SK-N-SH treated with all-trans-retinoic acid at 6 μM for 48 hours (cell line): ENCODE results near the gene GOLT1A.

Experiments
- ATAC-seq: fragments of 200-7000 bp; cut with Tn5 transposase; 3 replicates; pipeline ENCODE4 v1.9.1; 2020; ENCODE audit warnings: mild to moderate bottlenecking, moderate library complexity
- BACH2 ChIP-seq: fragments of 250-450 bp; sonication (Bioruptor Pico); IDR thresholded peaks from 2 replicates; pipeline ENCODE4 v1.9.0; 2021; ENCODE audit warnings: mild to moderate bottlenecking, borderline replicate concordance
- CSDC2 ChIP-seq: fragments of 250-450 bp; sonication (Bioruptor Pico); IDR thresholded peaks from 2 replicates; pipeline ENCODE4 v1.5.0; 2020; ENCODE audit warnings: mild to moderate bottlenecking, moderate library complexity
- GLIS3 ChIP-seq: fragments of 250-450 bp; sonication (Bioruptor Pico); IDR thresholded peaks from 2 replicates; pipeline ENCODE4 v1.5.0; 2020; ENCODE audit warnings: mild to moderate bottlenecking, moderate library complexity
- ISL1 ChIP-seq: fragments of 250-450 bp; sonication (Bioruptor Pico); IDR thresholded peaks from 2 replicates; pipeline ENCODE4 v2.1.2; 2022; ENCODE audit warnings: mild to moderate bottlenecking, moderate library complexity
- OSR1 ChIP-seq: fragments of 250-450 bp; sonication (Bioruptor Pico); IDR thresholded peaks from 2 replicates; pipeline ENCODE4 v1.8.0; 2022; ENCODE audit warnings: moderate library complexity, mild to moderate bottlenecking, inconsistent platforms
- PPARA ChIP-seq: fragments of 250-450 bp; sonication (Bioruptor Pico); IDR thresholded peaks from 2 replicates; pipeline ENCODE4 v1.5.0; 2020; ENCODE audit warnings: mild to moderate bottlenecking, borderline replicate concordance
- TCF4 ChIP-seq: fragments of 250-450 bp; sonication (Bioruptor Pico); IDR thresholded peaks from 2 replicates; pipeline ENCODE4 v1.8.0; 2021; ENCODE audit warnings: mild to moderate bottlenecking, moderate library complexity, borderline replicate concordance
- TOX ChIP-seq: fragments of 250-450 bp; sonication (Bioruptor Pico); IDR thresholded peaks from 2 replicates; pipeline ENCODE4 v1.8.0; 2021; ENCODE audit warnings: mild to moderate bottlenecking, moderate library complexity, borderline replicate concordance
- ZC3H10 ChIP-seq: fragments of 250-450 bp; sonication (Bioruptor Pico); IDR thresholded peaks from 2 replicates; pipeline ENCODE4 v1.5.1; 2021; ENCODE audit warnings: mild to moderate bottlenecking, moderate library complexity
- ZFP3 ChIP-seq: fragments of 250-450 bp; sonication (Bioruptor Pico); IDR thresholded peaks from 2 replicates; pipeline ENCODE4 v1.5.0; 2020; ENCODE audit warnings: mild to moderate bottlenecking, moderate library complexity
- ZFP30 ChIP-seq: fragments of 450-650 bp; formaldehyde crosslinking; IDR thresholded peaks from 2 replicates; pipeline ENCODE4 v1.5.0; 2022; ENCODE audit warnings: mild to moderate bottlenecking, moderate library complexity
- ZNF70 ChIP-seq: fragments of 450-650 bp; formaldehyde crosslinking; IDR thresholded peaks from 2 replicates; pipeline ENCODE4 v1.5.0; 2020; ENCODE audit warnings: mild to moderate bottlenecking, moderate library complexity
- ZNF8 ChIP-seq: fragments of 450-650 bp; formaldehyde crosslinking; IDR thresholded peaks from 2 replicates; pipeline ENCODE4 v1.5.0; 2020; ENCODE audit warnings: mild to moderate bottlenecking, moderate library complexity
- TF ChIP-seq, protein P1 (sequence below): fragments of 250-450 bp; sonication (Bioruptor Pico); IDR thresholded peaks from 2 replicates; pipeline ENCODE4 v1.5.1; 2021; ENCODE audit warnings: mild to moderate bottlenecking, moderate library complexity
- TF ChIP-seq, protein P2 (sequence below): fragments of 250-450 bp; sonication (Bioruptor Pico); IDR thresholded peaks from 2 replicates; pipeline ENCODE4 v1.5.0; 2020; ENCODE audit warnings: mild to moderate bottlenecking, moderate library complexity
- TF ChIP-seq, protein P3 (sequence below): fragments of 250-450 bp; sonication (Bioruptor Pico); IDR thresholded peaks from 2 replicates; pipeline ENCODE4 v1.8.0; 2020; ENCODE audit warnings: mild to moderate bottlenecking, moderate library complexity, borderline replicate concordance
- TF ChIP-seq, protein P4 (sequence below): fragments of 250-450 bp; sonication (Bioruptor Pico); IDR thresholded peaks from 2 replicates; pipeline ENCODE4 v1.5.1; 2020; ENCODE audit warnings: low read depth, mild to moderate bottlenecking, moderate library complexity

The GOLT1A gene

DNA sequence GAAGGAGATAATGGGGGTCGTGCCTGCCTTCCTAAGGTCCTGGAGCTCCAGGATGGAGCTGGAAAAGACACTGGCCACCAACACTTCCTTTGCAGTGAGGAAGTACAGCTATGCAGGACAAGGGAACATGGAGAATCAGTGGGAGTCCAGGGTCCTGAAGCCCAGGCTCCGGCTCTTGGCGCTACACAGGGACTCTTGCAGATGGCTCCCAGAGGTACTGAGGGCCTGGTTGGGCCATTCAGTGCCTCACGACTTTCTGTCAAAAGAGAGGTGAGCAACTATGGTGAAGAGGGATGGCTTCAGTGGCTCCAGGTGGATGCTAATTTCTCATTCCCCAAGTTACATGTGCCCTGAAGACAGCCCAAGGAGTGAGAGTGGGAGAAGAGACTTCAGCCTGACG, 60.1 kb downstream of the GOLT1A start:
- TF ChIP-seq, protein P1, sequence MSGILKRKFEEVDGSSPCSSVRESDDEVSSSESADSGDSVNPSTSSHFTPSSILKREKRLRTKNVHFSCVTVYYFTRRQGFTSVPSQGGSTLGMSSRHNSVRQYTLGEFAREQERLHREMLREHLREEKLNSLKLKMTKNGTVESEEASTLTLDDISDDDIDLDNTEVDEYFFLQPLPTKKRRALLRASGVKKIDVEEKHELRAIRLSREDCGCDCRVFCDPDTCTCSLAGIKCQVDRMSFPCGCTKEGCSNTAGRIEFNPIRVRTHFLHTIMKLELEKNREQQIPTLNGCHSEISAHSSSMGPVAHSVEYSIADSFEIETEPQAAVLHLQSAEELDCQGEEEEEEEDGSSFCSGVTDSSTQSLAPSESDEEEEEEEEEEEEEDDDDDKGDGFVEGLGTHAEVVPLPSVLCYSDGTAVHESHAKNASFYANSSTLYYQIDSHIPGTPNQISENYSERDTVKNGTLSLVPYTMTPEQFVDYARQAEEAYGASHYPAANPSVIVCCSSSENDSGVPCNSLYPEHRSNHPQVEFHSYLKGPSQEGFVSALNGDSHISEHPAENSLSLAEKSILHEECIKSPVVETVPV = no peak
- TF ChIP-seq OSR1 (CRISPR knock-in tag) (no peak), ZNF70 (CRISPR knock-in tag) (no peak), ZFP30 (CRISPR knock-in tag) (no peak), BACH2 (no peak), ZNF8 (CRISPR knock-in tag) (no peak), TCF4 (no peak), ZC3H10 (CRISPR knock-in tag) (no peak), PPARA (CRISPR knock-in tag) (no peak), GLIS3 (CRISPR knock-in tag) (no peak)
- TF ChIP-seq, protein P2, sequence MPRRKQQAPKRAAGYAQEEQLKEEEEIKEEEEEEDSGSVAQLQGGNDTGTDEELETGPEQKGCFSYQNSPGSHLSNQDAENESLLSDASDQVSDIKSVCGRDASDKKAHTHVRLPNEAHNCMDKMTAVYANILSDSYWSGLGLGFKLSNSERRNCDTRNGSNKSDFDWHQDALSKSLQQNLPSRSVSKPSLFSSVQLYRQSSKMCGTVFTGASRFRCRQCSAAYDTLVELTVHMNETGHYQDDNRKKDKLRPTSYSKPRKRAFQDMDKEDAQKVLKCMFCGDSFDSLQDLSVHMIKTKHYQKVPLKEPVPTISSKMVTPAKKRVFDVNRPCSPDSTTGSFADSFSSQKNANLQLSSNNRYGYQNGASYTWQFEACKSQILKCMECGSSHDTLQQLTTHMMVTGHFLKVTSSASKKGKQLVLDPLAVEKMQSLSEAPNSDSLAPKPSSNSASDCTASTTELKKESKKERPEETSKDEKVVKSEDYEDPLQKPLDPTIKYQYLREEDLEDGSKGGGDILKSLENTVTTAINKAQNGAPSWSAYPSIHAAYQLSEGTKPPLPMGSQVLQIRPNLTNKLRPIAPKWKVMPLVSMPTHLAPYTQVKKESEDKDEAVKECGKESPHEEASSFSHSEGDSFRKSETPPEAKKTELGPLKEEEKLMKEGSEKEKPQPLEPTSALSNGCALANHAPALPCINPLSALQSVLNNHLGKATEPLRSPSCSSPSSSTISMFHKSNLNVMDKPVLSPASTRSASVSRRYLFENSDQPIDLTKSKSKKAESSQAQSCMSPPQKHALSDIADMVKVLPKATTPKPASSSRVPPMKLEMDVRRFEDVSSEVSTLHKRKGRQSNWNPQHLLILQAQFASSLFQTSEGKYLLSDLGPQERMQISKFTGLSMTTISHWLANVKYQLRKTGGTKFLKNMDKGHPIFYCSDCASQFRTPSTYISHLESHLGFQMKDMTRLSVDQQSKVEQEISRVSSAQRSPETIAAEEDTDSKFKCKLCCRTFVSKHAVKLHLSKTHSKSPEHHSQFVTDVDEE (CRISPR knock-in tag) = no peak
- TF ChIP-seq, protein P3, sequence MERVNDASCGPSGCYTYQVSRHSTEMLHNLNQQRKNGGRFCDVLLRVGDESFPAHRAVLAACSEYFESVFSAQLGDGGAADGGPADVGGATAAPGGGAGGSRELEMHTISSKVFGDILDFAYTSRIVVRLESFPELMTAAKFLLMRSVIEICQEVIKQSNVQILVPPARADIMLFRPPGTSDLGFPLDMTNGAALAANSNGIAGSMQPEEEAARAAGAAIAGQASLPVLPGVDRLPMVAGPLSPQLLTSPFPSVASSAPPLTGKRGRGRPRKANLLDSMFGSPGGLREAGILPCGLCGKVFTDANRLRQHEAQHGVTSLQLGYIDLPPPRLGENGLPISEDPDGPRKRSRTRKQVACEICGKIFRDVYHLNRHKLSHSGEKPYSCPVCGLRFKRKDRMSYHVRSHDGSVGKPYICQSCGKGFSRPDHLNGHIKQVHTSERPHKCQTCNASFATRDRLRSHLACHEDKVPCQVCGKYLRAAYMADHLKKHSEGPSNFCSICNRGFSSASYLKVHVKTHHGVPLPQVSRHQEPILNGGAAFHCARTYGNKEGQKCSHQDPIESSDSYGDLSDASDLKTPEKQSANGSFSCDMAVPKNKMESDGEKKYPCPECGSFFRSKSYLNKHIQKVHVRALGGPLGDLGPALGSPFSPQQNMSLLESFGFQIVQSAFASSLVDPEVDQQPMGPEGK (CRISPR knock-in tag) = no peak
- no peak for ATAC-seq

DNA sequence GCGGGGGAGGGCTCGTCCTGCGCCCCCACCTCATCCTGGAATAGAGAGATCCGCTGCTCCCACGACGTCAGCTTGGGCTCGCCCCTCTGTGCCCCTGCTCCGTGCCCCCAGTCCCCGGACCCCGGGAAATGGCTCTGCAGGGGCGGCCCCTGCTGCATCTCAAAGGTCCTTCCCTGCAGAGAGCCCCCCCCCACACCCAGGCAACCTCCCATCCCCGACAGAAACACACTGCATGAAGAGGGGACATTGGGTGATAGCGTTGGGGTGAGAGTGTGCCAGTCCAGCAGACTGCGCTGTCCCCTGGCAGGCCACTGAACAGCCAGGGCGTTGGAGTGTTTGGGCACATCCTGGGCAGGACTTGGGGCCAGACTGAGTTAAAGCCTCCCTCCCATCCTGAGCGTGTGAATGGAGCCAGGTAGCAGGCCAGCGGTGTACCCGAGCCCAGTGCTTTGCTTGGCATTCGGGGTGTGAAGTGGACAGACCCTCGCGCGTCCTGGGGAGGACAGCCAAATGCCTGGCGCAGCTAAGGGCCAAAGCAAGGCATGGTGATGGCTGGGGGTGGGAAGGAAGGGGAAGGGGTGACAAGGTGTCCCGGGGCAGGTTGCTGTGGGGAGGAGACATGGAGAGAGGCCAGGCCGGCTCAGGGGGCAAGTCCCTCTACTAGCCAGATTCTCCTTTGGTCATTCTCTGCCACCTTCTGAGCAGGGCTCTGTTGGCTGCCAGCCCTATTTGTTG, 61.3 kb downstream of the GOLT1A start:
- ATAC-seq = peak; percentile 28
- TF ChIP-seq ISL1 (no peak), GLIS3 (CRISPR knock-in tag) (no peak)

DNA sequence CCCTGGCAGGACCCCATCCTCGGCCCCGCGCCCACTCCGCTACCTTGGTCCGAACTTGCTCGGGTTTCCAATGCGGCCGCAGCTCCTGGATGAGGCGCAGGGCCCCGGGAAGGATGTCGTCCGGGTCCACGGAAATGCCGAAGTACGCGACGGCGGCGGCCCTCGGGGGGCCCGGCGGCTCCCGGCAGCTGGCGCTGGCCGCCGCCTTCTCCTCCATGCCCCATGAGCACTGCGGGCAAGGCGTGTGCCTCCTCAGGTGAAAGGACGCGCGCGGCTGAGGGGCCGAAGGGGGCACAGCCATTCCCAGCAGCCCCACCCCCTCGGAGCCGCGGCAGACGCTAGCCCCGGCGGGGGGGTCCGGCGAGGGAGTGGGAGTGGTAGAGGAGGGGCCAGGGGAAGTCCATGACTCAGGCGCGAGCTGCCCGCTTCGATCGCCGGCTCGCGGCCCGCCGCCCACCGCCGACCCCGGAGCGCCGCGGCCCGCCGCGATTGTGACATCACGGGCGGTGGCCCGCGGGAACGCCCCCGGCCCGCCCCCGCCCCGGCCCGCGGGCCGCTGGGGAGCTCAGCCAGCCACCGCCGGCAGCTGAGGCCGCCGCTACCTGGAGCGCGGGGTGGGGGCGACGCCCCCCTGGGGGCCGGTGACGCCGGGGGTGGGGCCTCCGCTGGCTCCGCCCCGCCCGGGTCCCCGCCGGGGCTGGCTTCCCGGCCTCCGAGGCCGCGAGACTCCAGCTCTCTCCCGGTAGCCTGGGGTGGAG, 62.1 kb downstream of the GOLT1A start, which contains the start of gene ETNK2:
Gene ETNK2 (minus strand): TSS at position 493 of the 758 bp plus-strand sequence. CDS start 192 bp downstream, at position 301.
- TF ChIP-seq OSR1 (CRISPR knock-in tag) = no peak
- TF ChIP-seq, protein P3 (CRISPR knock-in tag) = 0 out of 2 replicates have a peak, but pooled peaks have one; percentile 17
- ATAC-seq = peak; percentile 66

DNA sequence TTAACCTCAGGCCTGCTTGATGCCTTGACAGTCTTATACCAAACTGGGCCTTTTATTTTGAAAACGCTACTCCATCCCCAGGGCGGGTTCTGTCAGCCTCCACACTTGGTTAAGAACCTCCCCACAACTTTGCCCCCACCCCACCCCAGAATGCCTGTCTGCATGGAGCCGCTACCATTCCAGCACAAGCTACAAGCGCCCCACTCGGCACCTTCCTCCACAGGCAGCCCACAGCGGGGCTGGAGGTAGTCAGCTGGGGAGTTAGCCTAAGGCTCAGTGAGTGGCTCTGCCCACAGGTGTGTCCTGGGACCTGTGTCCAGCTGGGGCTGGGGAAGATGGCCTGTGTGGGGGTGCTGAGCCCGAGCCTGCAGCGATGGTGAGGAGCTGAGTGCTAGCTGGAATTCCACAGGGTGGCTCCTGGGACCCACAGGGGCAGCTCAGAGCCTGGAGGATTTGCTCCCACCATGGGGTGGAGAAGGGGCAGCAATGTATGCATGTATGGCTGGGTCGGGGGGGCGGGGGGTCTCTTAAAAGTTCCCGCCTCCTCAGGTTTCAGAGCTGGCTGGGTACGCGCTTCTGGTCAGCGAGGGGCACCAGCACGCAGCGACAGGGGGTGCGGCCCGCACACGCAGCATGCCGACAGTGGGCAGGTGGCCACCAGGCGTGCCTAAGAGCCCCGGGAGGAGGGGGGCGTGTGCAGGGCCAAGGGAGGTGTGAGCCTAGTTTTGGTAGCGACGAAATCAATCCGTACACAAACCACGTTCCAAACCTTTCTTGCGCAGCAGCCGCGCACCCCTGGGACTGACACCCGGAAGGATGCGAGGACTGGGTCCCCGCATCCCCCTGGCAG, 62.9 kb downstream of the GOLT1A start:
- ATAC-seq = peak; percentile 19
- TF ChIP-seq, protein P3 (CRISPR knock-in tag) = no peak
- TF ChIP-seq, protein P2 (CRISPR knock-in tag) = no peak
- TF ChIP-seq ZNF8 (CRISPR knock-in tag) (no peak), GLIS3 (CRISPR knock-in tag) (no peak), TOX (CRISPR knock-in tag) (no peak), TCF4 (no peak), ZFP30 (CRISPR knock-in tag) (no peak), ZC3H10 (CRISPR knock-in tag) (no peak), CSDC2 (CRISPR knock-in tag) (no peak), OSR1 (CRISPR knock-in tag) (no peak), ZFP3 (CRISPR knock-in tag) (no peak)
- TF ChIP-seq, protein P4, sequence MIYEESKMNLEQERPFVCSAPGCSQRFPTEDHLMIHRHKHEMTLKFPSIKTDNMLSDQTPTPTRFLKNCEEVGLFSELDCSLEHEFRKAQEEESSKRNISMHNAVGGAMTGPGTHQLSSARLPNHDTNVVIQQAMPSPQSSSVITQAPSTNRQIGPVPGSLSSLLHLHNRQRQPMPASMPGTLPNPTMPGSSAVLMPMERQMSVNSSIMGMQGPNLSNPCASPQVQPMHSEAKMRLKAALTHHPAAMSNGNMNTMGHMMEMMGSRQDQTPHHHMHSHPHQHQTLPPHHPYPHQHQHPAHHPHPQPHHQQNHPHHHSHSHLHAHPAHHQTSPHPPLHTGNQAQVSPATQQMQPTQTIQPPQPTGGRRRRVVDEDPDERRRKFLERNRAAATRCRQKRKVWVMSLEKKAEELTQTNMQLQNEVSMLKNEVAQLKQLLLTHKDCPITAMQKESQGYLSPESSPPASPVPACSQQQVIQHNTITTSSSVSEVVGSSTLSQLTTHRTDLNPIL (CRISPR knock-in tag) = no peak
